GM18909 (cell line): Measurements from ENCODE around the gene RBFOX1.

Source experiments
- ATAC-seq: cut with Tn5 transposase; IDR thresholded peaks from one replicate; pipeline ENCODE4 v1.9.1; 2021; ENCODE audit warnings: mild to moderate bottlenecking; ENCODE audit not compliant: unreplicated experiment, poor library complexity

RBFOX1 gene

GRCh38 chr16:7508656-7509055 lies 176.0 kb downstream of the RBFOX1 start:
- ATAC-seq: no peak

GRCh38 chr16:7509963-7510601 lies 177.4 kb downstream of the RBFOX1 start:
- no peak for ATAC-seq

DNA sequence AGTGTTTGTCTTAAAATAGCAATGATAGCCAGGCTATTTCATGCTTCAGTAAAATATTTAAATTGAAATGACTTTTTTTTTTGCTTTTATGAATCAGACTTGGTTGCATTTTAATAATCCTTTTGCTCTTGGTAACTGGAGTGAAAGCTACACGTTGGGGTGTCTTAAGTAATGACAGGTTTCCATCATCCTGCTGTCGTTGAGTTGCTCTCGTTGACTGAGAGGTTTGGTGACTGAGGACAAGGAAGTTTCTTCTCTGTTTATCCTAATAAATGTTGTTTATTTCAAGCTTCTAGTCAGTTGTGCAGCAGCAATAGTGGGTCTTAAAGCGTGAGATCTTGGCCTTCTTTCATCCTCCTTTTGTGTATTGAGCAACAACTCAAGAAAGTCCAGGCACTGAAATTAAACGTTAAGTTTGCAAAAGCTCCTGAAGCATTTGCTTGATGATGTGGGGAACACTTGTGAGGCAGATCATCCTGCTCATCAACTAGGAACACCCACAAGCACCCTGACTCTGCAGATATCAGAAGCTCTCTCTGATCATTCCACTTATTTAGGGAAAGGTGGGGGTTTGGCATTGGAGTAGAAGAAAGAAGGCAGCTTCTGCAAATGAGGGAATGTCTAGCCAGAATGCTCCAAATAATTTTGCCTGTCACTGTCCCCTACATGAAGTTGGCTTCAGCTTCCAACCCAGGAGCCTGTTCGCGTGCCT lies 179.1 kb downstream of the RBFOX1 start:
- ATAC-seq: no peak

- ATAC-seq: no peak
Observed at GRCh38 chr16:7512503-7512902, 179.9 kb downstream of the RBFOX1 start.

GRCh38 chr16:7513429-7513828 lies 180.8 kb downstream of the RBFOX1 start:
- no peak for ATAC-seq

- no peak for ATAC-seq
Observed at GRCh38 chr16:7515543-7515942, 182.9 kb downstream of the RBFOX1 start.

DNA sequence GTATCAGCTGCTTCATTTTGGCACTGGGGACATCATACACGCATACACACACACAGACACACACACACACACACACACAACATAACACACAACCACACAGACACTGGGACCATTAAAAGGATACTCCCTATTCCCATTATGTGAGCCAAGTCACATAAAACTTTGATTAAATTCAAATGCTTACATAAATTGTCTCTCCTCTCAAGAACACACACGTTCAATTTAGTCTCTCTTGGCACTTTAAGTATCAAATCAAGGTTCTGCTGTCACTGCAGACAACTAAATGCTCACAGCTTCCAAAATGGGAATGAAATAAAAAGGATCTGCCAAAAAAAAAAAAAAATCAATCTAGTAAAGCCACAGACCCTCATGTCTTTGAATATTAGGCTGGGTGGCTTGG lies 184.9 kb downstream of the RBFOX1 start:
- no peak for ATAC-seq

GRCh38 chr16:7518158-7518557 lies 185.5 kb downstream of the RBFOX1 start:
- ATAC-seq: no peak

GRCh38 chr16:7521834-7522233 lies 189.2 kb downstream of the RBFOX1 start:
- ATAC-seq: no peak

DNA sequence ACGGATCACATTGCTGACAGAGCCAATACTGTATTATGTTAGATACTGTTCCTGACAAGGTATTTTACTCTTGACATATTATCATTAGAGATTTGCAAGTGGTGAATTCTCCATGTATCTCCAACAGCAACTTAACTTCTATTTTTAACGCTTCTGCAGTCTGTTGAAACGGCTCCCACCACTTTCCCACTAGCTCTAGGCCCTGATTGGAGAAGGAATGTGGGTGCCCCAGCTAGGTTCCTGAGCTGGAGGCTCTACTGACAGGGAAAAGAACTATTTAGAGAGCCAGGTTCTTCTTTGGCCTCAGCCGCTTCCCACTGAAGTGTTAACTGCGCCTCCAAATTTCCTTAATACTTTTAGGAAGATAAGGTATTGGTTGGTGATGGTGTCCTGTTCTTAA lies 191.8 kb downstream of the RBFOX1 start:
- ATAC-seq: no peak

DNA sequence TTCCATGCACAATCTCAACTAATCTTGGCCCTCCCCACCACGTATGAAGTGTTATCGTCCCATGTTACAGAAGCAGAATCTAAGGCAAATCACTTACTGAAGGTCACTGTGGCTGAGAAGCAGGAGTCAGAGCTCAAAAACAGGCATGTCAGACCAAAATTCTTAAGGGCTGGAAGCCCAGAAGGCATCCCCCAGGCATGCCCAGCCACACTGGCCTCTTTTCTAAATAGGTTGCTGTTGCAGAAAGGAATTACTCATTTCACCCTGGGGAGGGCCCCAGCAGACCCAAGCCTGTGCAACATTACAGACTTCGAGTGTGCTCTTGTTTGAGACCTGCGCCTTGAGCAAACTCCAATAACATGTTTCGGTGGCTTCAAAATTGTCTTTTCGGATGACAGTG lies 194.1 kb downstream of the RBFOX1 start:
- ATAC-seq: no peak

DNA sequence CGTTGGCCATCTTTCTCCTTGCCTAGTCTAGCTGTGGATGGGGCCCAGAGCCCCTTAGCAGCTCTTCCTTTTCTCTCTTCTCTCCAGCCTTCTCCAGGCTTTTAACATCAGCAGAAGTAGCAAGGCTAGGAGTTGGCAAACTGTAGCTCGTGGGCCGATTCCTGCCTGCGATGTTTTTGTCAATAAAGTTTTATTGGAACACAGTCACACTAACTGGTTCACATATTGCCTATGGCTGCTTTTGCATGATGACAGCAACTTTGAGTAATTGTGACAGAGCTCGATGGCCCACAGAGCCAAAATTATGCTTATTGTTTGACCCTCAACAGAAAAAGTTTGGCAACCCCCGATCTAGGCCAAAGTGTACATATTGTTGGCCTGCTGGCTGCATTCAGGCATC lies 199.9 kb downstream of the RBFOX1 start:
- ATAC-seq: no peak

DNA sequence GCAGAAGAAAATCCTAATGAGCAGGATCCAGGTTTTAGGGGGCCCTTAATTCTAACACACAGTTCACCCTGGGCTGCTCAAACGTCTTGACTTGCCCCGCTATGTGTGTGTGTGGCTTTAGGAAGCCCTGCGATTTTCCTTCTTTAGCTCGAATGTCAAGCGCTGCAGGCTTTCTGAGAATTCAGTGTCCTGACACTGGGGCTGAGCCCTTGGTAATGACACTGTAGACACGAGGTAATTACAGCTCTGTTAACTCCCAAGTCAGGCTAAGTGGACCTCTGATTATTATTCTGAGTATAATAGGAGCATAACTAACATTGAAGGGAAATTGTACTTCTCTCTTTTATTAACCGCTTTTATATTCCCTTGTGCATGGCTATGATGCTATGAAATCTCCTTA lies 202.1 kb downstream of the RBFOX1 start:
- ATAC-seq: no peak

DNA sequence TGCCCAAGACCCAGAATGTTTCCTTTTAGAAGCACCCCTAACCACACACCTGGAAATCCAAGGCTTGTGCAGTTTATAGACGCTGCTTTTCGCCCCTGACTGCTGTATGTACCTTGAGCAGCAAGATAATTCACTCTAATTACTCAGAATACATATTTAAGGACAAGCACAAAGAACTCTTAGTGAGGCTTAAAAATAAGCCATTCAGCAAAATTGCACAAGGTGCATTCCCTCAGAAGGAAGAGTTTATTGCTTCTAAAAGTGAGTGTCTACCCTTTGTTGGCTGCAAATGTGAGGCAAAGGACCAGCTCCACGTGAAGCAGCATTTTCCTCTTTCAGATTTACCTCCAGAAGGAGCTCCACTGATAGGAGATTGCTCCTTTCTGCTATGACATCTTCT lies 208.4 kb downstream of the RBFOX1 start:
- no peak for ATAC-seq

GRCh38 chr16:7545251-7545650 lies 212.6 kb downstream of the RBFOX1 start:
- no peak for ATAC-seq

- no peak for ATAC-seq
Observed at GRCh38 chr16:7546948-7547347, 214.3 kb downstream of the RBFOX1 start.

GRCh38 chr16:7547736-7548135 lies 215.1 kb downstream of the RBFOX1 start:
- no peak for ATAC-seq

- ATAC-seq: no peak
Observed at GRCh38 chr16:7548796-7549318, 216.2 kb downstream of the RBFOX1 start.

DNA sequence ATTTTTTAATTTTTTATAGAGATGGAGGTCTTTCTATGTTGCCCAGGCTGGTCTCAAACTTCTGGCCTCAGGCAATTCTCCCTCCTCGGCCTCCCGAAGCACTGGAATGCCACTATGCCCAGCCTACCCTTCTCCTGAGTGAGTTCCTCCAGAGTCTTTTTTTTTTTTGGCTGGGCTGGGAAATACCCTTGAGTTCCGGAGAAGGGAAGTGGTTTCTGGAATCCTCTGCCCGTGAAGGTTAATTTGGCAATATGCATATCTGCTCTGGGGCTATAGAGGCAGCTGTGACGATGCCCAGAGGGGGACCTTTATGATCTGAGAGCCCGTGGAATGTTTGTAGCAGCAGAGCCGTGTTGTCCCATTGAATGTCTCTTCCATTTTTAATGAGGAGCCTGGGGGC lies 217.5 kb downstream of the RBFOX1 start:
- no peak for ATAC-seq

DNA sequence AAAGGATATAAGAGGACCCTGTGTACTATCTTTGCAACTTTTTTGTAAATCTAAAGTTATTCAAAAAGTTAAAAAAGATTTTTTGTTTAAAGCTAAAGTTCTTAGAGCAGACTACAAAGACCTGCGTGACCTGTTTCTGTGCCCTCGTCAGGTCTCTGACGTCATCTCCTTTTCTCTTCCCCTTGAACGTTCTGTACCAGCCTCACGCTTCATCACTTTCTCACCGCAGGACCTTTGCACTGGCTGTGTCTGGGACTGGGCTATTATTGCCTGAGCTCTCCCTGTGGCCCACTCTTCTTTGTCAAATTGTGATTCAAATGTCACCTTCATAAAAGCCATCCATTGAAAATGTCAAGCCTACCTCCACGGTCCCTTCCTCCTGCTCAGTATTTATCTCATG lies 222.8 kb downstream of the RBFOX1 start:
- ATAC-seq: no peak

- ATAC-seq: no peak
Observed at GRCh38 chr16:7561908-7562405, 229.3 kb downstream of the RBFOX1 start.

DNA sequence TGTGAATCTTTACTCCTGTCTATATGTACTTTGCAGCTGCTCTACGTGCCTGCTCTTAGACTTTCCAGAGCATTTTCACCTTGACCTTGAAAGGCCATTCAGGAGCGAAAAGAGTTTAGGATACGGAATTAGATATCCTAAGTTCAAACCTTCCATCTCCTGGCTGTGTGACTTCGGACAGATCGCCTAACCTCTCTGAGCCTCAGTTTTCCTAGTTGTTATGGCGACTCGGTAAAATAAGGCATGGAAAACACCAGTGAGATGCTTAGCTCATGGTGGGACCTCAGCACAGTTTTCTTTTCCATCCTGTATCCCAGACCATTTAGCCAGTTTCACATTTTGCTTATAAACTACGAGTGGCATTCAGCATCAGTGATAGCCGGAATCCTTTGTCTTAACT lies 233.7 kb downstream of the RBFOX1 start:
- ATAC-seq: no peak
